Measurements from ENCODE around the gene CD226.

CD226 gene

DNA sequence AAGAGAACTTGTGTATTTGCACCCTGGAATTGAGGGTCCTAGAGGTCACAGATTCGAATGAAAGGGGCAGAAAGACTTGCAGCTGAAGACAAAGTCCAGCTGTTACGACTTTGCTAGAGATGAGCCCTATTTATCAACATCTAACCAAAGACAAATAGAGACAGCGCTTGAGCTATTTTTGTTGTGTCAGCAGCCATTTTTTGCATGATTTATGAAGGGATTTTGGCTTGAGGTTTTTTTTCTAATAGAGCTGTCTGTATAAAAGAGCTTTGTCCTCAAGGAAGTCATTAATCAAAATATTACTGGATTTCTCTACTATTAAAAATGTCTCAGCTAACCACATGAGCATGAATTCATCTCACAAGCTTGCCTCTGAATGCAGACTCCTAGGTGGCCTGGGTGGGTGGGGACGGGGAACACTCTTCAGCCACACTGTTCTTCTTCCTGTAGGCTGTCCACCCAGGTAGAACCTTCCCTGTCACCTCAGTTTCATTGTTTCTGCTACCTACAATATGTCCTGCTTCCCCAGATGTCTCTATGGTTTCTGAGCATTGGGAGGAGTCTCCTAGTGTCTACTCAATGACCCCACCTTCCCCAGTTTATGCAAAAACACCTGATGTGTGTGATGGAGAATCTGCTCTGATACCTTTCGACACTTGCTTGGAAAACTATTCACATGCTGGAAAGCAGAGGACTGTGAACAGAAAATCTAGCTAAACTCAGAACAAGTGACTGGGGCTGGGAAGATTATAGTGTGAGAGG, 7.2 kb upstream of the CD226 start:
- Histone ChIP-seq H3K4me1 (ENCODE audit: insufficient read depth, low read length) (no peaks in the 10 kb centered on the region), H3K4me3 (ENCODE audit: low read length) (no peak overlapping the region), H3K9me3 (ENCODE audit: insufficient read depth, low read depth, low read length) (no peaks in the 10 kb centered on the region), H3K36me3 (ENCODE audit: insufficient read depth, low read depth, low read length) (no peaks in the 10 kb centered on the region), H3K9ac (ENCODE audit: low read depth, low read length) (no peak overlapping the region), H3K27me3 (ENCODE audit: insufficient read depth, low read length) (no peaks in the 10 kb centered on the region), H3K27ac (ENCODE audit: low read length) (no peak overlapping the region)

DNA sequence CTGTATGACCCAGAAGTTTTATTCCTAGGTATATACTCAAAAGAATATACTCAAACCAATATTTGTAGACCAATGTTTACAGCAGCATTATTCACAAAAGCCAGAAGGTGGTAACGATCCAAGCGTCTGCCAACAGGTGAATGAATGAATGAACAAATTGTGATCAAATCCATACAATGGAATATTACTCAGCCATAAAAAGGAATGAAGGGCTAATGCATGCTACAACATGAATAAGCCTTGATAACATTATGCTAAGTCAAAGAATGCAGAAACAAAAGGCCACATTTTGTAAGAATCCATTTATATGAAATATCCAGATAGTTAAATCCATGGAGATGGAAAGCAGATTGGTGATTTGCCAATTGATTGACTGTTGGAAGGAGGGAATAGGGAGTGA, 5.5 kb upstream of the CD226 start:
- Histone ChIP-seq H3K4me1 (ENCODE audit: insufficient read depth, low read length) (no peaks in the 10 kb centered on the region), H3K36me3 (ENCODE audit: insufficient read depth, low read depth, low read length) (no peaks in the 10 kb centered on the region), H3K4me3 (ENCODE audit: low read length) (no peak overlapping the region), H3K9ac (ENCODE audit: low read depth, low read length) (no peak overlapping the region), H3K27ac (ENCODE audit: low read length) (no peak overlapping the region), H3K27me3 (ENCODE audit: insufficient read depth, low read length) (no peaks in the 10 kb centered on the region), H3K9me3 (ENCODE audit: insufficient read depth, low read depth, low read length) (no peaks in the 10 kb centered on the region)

DNA sequence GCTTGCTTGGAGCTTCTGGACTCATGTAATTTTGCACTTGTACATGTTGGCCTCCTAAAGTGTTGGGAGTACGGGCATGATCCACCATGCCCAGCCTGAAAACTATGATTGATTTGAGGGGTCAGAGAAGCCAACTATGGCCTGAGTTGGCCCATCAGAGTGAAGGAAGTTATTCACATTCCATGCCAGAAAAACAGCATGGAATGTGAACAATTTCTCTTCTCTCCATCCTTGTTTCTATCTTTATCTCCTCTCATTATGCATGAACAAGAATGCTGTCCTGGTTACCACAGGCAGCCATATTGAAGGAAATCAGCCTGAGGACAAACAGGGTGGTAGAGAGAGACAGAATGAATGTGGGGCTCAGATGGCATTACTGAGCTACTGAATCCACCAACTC, 3.5 kb upstream of the CD226 start:
- Histone ChIP-seq H3K36me3 (ENCODE audit: insufficient read depth, low read depth, low read length) (no peaks in the 10 kb centered on the region), H3K9me3 (ENCODE audit: insufficient read depth, low read depth, low read length) (no peaks in the 10 kb centered on the region), H3K4me3 (ENCODE audit: low read length) (no peak overlapping the region), H3K27me3 (ENCODE audit: insufficient read depth, low read length) (no peaks in the 10 kb centered on the region), H3K27ac (ENCODE audit: low read length) (no peak overlapping the region), H3K9ac (ENCODE audit: low read depth, low read length) (no peak overlapping the region), H3K4me1 (ENCODE audit: insufficient read depth, low read length) (no peaks in the 10 kb centered on the region)

DNA sequence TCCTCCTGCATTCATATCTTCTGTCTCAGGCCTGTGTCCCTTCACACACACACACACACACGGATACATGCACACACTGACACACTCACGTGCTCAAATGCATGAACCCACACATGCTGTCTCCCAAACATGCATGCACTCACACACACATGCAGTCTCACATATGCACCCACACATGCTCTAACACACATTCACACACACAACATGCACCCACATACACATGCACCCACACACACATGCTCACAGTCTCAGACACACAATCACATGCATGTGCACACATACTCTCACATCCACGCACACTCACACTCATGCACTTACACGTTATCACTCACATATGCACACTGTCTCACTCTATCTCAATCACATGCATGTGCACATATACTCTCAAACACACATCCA, 1.9 kb upstream of the CD226 start:
- H3K4me1 ChIP-seq (ENCODE audit: insufficient read depth, low read length): peaks cover 4% of the 10 kb centered on the region; the same call in 1 of the 2 replicates
- H3K36me3 ChIP-seq (ENCODE audit: insufficient read depth, low read depth, low read length): no peaks in the 10 kb centered on the region
- H3K27ac ChIP-seq (ENCODE audit: low read length): no peak overlapping the region
- no peaks in the 10 kb centered on the region for H3K9me3 ChIP-seq (ENCODE audit: insufficient read depth, low read depth, low read length)
- no peaks in the 10 kb centered on the region for H3K27me3 ChIP-seq (ENCODE audit: insufficient read depth, low read length)
- no peak overlapping the region for H3K4me3 ChIP-seq (ENCODE audit: low read length)
- no peak overlapping the region for H3K9ac ChIP-seq (ENCODE audit: low read depth, low read length)

DNA sequence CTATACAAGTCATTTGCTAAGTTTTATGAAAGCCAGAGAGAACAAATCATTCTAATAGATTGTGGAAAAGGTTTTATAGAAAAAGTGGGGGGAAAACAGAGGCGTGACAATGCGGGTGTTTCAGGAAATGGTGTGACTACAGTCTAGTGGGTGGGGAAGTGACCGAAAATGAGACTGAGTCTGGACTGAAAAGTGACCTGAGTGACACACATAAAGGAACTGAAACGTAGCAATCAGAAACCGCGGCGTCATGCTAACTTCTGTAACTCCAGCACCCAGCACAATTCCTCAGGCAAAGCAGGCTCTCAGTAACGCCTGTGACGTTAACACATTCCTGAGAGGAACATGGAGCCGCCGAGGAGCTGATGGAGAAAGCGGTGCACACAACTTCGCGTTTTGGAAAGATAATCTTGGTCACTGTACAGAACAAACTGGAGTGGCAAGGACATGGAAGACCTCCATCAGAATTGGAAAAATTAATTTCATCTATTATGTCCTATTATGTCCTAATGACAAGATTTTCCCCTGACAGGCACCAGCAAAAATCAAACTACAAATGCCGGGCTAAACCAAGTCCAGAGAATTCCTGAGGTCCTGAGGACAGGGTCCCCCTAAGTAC, 1.4 kb upstream of the CD226 start:
- no peak overlapping the region for H3K27ac ChIP-seq (ENCODE audit: low read length)
- H3K9ac ChIP-seq (ENCODE audit: low read depth, low read length): no peak overlapping the region

DNA sequence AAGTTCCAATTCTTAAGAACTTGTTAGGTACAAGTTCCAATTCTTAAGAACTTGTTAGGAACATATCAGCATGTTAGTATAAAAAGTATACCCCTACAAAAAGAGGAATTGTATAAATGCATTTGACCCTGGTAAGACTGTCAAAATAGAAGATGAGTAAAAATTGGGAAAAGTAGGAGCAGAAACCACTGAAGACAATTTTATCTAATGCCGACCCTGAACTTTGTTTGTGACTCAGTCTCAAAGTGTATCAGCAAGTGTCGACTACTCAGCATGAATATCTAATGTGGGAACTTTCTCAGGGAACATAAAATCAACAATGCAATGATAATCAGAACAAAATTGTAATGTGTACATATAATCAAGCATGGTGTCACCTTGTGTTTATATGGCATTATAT, 583 bp upstream of the CD226 start:
- H3K27ac ChIP-seq (ENCODE audit: low read length): no peak overlapping the region
- H3K36me3 ChIP-seq (ENCODE audit: insufficient read depth, low read depth, low read length): no peaks in the 10 kb centered on the region
- no peaks in the 10 kb centered on the region for H3K9me3 ChIP-seq (ENCODE audit: insufficient read depth, low read depth, low read length)
- H3K9ac ChIP-seq (ENCODE audit: low read depth, low read length): no peak overlapping the region
- no peaks in the 10 kb centered on the region for H3K27me3 ChIP-seq (ENCODE audit: insufficient read depth, low read length)
- H3K4me1 ChIP-seq (ENCODE audit: insufficient read depth, low read length): peaks cover 8% of the 10 kb centered on the region; the same call in 1 of the 2 replicates
- no peak overlapping the region for H3K4me3 ChIP-seq (ENCODE audit: low read length)

More for the DNA sequence above, 1.4 kb upstream of the CD226 start:
- Histone ChIP-seq H3K9me3 (ENCODE audit: insufficient read depth, low read depth, low read length) (no peaks in the 10 kb centered on the region), H3K27me3 (ENCODE audit: insufficient read depth, low read length) (no peaks in the 10 kb centered on the region), H3K4me1 (ENCODE audit: insufficient read depth, low read length) (peaks cover 8% of the 10 kb centered on the region; the same call in 1 of the 2 replicates), H3K4me3 (ENCODE audit: low read length) (no peak overlapping the region), H3K36me3 (ENCODE audit: insufficient read depth, low read depth, low read length) (no peaks in the 10 kb centered on the region)

DNA sequence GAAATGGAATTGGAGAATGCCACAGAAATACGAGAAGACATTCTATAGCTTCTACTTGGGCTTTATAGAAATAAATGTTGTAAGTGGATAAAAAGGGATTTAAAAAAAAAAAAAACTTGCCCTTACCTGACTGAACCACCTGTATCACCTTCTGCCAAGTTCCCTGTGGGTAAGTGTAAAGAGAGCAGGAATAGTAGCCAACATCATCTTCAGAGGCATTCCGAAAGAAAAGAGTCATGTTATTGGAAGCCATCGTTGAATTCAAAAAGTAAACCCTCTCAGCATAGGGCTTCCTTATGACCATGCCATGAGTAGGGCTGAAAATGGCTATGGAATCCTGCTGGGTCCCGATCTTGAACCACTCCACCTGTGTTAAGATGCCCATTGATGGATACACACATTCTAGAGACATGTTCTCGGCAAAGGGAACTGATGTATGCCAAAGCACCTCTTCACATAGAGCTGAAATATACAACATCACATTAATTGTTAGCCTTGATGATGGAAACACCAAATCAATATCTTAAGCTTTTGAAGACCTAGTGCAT, 991 bp downstream of the CD226 start:
- H3K4me3 ChIP-seq (ENCODE audit: low read length): no peak overlapping the region
- no peak overlapping the region for H3K9ac ChIP-seq (ENCODE audit: low read depth, low read length)
- H3K27me3 ChIP-seq (ENCODE audit: insufficient read depth, low read length): no peaks in the 10 kb centered on the region
- H3K36me3 ChIP-seq (ENCODE audit: insufficient read depth, low read depth, low read length): no peaks in the 10 kb centered on the region
- H3K9me3 ChIP-seq (ENCODE audit: insufficient read depth, low read depth, low read length): no peaks in the 10 kb centered on the region
- peaks cover 8% of the 10 kb centered on the region; the same call in 1 of the 2 replicates for H3K4me1 ChIP-seq (ENCODE audit: insufficient read depth, low read length)
- no peak overlapping the region for H3K27ac ChIP-seq (ENCODE audit: low read length)

DNA sequence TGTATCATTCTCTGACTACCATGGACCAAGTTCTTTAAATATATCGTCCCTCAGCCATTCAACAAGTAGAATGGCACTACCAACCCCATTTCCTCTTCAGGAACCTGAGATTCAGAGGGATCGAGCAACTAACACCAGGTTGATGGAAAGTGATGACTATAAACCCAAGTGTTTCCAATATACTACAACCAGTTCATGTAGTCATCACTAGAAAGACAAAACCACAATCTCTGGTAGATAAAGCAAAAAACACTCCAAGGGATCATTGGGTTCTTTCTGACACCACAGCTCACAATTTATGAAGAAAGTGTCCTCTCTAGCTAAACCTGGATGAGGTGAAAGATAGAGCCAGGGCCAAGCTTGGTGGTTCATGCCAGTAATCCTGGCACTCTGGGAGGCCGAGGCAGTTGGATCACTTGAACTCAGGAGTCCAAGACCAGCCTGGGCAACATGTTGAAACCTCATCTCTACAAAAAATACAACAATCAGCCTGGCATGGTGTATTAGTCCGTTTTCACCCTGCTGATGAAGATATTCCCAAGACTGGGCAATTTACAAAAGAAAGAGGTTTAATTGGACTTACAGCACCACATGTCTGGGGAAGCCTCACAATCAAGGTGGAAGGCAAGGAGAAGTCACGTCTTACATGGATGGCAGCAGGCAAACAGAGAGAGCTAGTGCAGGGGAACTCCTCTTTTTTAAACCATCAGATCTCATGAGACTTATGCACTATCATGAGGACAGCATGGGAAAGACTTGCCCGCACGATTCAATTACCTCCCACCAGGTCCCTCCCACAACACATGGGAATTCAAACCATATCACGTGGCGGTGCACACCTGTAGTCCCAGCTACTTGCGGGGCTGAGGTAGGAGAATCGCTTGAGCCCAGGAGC, 2.2 kb downstream of the CD226 start:
- peaks cover 8% of the 10 kb centered on the region; the same call in 1 of the 2 replicates for H3K4me1 ChIP-seq (ENCODE audit: insufficient read depth, low read length)
- H3K36me3 ChIP-seq (ENCODE audit: insufficient read depth, low read depth, low read length): no peaks in the 10 kb centered on the region
- H3K9ac ChIP-seq (ENCODE audit: low read depth, low read length): no peak overlapping the region
- no peak overlapping the region for H3K4me3 ChIP-seq (ENCODE audit: low read length)
- no peaks in the 10 kb centered on the region for H3K27me3 ChIP-seq (ENCODE audit: insufficient read depth, low read length)
- no peak overlapping the region for H3K27ac ChIP-seq (ENCODE audit: low read length)
- no peaks in the 10 kb centered on the region for H3K9me3 ChIP-seq (ENCODE audit: insufficient read depth, low read depth, low read length)

DNA sequence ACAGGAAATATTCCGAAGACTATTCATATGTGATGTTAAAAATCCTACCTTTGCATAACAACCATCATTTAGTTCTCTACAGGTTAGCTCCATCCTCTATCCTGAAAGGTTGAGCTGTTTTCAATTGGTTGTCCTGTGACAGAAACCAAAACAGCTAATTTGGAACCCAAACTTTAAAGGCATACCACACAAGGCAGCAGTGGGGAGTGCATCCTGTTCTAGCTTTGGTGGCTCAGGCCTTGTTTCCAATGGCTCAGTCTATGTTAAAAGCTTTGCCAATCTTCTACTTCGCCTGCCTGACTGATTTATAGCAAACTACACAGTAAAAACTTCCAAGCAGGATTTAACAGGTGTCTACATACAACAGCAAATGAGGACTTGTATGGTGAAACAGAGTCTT, 3.2 kb downstream of the CD226 start:
- H3K27ac ChIP-seq (ENCODE audit: low read length): no peak overlapping the region
- H3K4me1 ChIP-seq (ENCODE audit: insufficient read depth, low read length): peaks cover 8% of the 10 kb centered on the region; the same call in 1 of the 2 replicates
- no peak overlapping the region for H3K9ac ChIP-seq (ENCODE audit: low read depth, low read length)
- H3K36me3 ChIP-seq (ENCODE audit: insufficient read depth, low read depth, low read length): no peaks in the 10 kb centered on the region
- no peak overlapping the region for H3K4me3 ChIP-seq (ENCODE audit: low read length)
- H3K27me3 ChIP-seq (ENCODE audit: insufficient read depth, low read length): no peaks in the 10 kb centered on the region
- no peaks in the 10 kb centered on the region for H3K9me3 ChIP-seq (ENCODE audit: insufficient read depth, low read depth, low read length)

DNA sequence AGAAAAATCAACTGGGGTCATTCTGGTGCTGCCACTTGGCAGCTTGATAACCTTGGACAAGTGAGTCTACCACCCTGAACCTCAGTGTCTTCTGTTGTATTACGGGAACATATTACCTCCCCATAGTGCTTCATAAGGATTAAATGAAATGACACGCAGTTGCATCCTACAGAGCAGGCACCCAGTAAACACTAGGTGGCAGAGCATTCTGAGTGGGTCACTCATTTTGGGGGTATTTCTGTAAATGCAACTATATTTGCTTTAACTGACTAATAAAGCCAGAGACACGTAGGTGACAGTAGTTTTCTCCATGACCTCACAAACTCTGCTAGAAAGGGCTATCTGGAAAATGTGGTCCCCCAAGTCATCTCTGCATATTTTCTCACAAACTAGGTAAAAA, 4.7 kb downstream of the CD226 start:
- H3K36me3 ChIP-seq (ENCODE audit: insufficient read depth, low read depth, low read length): no peaks in the 10 kb centered on the region
- H3K27ac ChIP-seq (ENCODE audit: low read length): no peak overlapping the region
- H3K4me1 ChIP-seq (ENCODE audit: insufficient read depth, low read length): peaks cover 8% of the 10 kb centered on the region; the same call in 1 of the 2 replicates
- no peaks in the 10 kb centered on the region for H3K27me3 ChIP-seq (ENCODE audit: insufficient read depth, low read length)
- no peak overlapping the region for H3K9ac ChIP-seq (ENCODE audit: low read depth, low read length)
- no peaks in the 10 kb centered on the region for H3K9me3 ChIP-seq (ENCODE audit: insufficient read depth, low read depth, low read length)
- H3K4me3 ChIP-seq (ENCODE audit: low read length): no peak overlapping the region

DNA sequence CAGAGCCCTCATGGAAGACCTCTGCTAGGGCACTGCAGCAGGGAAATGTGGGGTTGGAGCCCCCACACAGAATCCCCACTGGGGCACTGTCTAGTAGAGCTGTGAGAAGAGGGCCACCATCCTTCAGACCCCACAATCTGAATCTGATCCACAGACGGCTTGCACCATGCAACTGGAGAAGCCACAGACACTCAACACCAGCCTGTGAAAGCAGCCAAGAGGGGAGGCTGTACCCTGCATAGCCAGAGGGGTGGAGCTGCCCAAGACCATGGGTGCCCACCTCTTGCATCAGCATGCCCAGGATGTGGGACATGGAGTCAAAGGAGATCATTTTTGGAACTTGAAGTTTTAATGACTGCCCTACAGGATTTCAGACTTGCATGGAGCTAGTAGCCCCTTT, 6.5 kb downstream of the CD226 start:
- H3K27ac ChIP-seq (ENCODE audit: low read length): no peak overlapping the region
- H3K36me3 ChIP-seq (ENCODE audit: insufficient read depth, low read depth, low read length): no peaks in the 10 kb centered on the region
- H3K9ac ChIP-seq (ENCODE audit: low read depth, low read length): no peak overlapping the region
- H3K4me1 ChIP-seq (ENCODE audit: insufficient read depth, low read length): peaks cover 8% of the 10 kb centered on the region; the same call in 1 of the 2 replicates
- no peaks in the 10 kb centered on the region for H3K9me3 ChIP-seq (ENCODE audit: insufficient read depth, low read depth, low read length)
- no peak overlapping the region for H3K4me3 ChIP-seq (ENCODE audit: low read length)
- H3K27me3 ChIP-seq (ENCODE audit: insufficient read depth, low read length): no peaks in the 10 kb centered on the region

Measured in iPS-20b (cell line).